Fibroblast of mammary gland (primary cell): ENCODE results near the gene LRRC17.

ENCODE experiments used
- DNase-seq: peaks from one replicate; pipeline ENCODE4 v3.0.0-alpha.2; 2010; ENCODE audit warnings: low read depth
- H3K4me3 ChIP-seq: 2 replicates; pipeline ENCODE4 v1.5.1; 2011; ENCODE audit warnings: low read depth, mild to moderate bottlenecking, low read length, moderate library complexity; ENCODE audit not compliant: control insufficient read depth
- TF ChIP-seq, protein P1 (sequence below): conservative IDR thresholded peaks from 2 replicates; pipeline ENCODE4 v1.5.1; 2011; ENCODE audit warnings: low read depth, low read length, inconsistent platforms; ENCODE audit not compliant: control insufficient read depth, insufficient read depth

Gene LRRC17

GRCh38 chr7:102978284-102978683 is 65.5 kb downstream of the LRRC17 start:
- H3K4me3 ChIP-seq, result no peak overlapping the region
- peak; percentile 85 for DNase-seq
- TF ChIP-seq, protein P1, sequence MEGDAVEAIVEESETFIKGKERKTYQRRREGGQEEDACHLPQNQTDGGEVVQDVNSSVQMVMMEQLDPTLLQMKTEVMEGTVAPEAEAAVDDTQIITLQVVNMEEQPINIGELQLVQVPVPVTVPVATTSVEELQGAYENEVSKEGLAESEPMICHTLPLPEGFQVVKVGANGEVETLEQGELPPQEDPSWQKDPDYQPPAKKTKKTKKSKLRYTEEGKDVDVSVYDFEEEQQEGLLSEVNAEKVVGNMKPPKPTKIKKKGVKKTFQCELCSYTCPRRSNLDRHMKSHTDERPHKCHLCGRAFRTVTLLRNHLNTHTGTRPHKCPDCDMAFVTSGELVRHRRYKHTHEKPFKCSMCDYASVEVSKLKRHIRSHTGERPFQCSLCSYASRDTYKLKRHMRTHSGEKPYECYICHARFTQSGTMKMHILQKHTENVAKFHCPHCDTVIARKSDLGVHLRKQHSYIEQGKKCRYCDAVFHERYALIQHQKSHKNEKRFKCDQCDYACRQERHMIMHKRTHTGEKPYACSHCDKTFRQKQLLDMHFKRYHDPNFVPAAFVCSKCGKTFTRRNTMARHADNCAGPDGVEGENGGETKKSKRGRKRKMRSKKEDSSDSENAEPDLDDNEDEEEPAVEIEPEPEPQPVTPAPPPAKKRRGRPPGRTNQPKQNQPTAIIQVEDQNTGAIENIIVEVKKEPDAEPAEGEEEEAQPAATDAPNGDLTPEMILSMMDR, result no peak

GRCh38 chr7:102979670-102980069 is 66.9 kb downstream of the LRRC17 start:
- no peak for DNase-seq
- H3K4me3 ChIP-seq, result no peak overlapping the region
- TF ChIP-seq, protein P1, result no peak

DNA sequence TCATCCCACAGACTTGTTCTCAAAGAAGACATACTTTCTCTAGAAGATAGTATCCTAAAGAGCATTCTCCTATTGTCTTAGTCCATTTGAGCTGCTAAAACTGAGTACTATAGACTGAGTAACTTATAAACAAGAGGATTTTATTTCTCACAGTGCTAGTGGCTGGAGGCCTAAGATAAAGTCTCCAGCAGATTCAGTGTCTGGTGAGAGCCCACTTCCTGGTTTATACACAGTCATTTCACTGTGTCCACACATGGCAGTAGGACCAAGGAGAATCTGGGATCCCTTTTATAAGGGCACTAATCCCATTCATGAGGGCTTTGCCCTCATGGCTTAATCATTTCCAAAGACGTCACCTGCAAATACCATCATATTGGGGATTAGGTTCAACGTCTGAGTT is 68.7 kb downstream of the LRRC17 start:
- no peak for DNase-seq
- H3K4me3 ChIP-seq, result no peak overlapping the region
- TF ChIP-seq, protein P1, result no peak

- TF ChIP-seq, protein P1, result no peak
- no peak for DNase-seq
- no peak overlapping the region for H3K4me3 ChIP-seq
These were observed 69.4 kb downstream of the LRRC17 start for GRCh38 chr7:102982235-102982634.

- no peak overlapping the region for H3K4me3 ChIP-seq
- no peak for DNase-seq
These were observed 70.8 kb downstream of the LRRC17 start for GRCh38 chr7:102983602-102984001.

GRCh38 chr7:102985176-102985783 is 72.5 kb downstream of the LRRC17 start:
- TF ChIP-seq, protein P1, result no peak
- no peak overlapping the region for H3K4me3 ChIP-seq
- DNase-seq, result peak; percentile 43

More at GRCh38 chr7:102983602-102984001, 70.8 kb downstream of the LRRC17 start:
- TF ChIP-seq, protein P1, result no peak

DNA sequence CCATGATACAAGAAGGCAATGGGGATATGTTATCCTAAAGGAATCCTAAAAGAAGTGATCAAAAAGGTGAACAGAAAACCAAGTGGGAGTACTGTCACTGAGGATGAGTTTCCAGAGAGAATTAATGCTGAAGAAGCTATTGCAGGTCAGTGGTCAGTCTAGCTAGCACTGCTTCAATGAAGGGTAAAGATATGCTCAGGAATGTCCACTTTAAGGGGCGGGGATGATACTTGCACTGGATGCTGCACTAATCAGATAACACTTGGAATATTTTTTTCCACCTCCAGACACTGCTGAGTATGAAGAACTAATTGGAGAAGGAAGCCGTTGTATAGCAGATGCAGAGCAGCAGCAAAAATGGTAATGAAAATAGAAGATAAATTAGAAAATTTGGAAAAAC is 75.3 kb downstream of the LRRC17 start:
- H3K4me3 ChIP-seq, result no peak overlapping the region
- TF ChIP-seq, protein P1, result no peak
- DNase-seq, result no peak
